ENCODE measurements around the gene SHC2. TPM values are rescaled to one million over a fixed set of nuclear protein-coding genes. Genes with fewer than 3 reads are reported as not detected.

The SHC2 gene
- total RNA-seq, 1 experiment from 2014 or later: 2.4 TPM

DNA sequence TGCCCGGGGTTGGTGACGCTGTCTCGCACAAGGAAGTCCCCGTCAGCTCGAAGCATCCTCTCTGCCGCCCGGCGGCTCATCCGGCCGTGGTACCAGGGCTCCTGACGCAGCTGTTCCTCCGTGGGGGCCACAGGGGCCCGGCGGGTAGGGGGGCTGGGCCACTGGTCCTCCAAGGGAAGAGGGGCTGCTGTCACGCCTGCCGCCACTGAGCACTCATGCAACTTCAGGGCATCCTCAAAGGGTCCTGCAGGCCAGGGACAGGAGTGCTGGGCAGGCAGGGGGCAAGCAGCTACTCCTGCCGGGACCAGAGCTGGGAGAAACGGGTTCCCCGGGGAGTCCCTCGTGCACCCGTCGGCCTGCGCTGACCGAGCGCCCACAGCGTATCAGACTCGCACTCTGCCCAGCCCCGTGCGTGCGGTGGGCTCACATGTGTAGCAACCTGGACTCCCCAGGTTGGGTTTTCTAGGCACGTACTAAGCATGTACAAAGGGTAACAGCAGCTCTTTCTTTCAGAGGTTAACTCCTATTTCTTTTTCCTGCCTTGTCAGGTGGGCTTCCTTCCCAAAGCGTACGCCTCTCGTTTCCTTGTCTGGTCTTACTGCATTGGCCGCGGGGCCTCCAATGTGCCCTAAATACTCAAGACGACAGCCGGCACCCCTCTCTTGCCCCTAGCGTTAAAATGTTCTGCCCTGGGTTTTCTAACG is 38.5 kb downstream of the SHC2 start:
- CTCF ChIA-PET: interaction anchor here (0.6 to 1.1 kb wide), 2 partner anchors 10 to 65 kb away, joined by 4 read pairs; no protein-coding TSS in a partner anchor
- Histone ChIP-seq H3K27me3 (replicated peaks; ENCODE audit: control insufficient read depth, insufficient read depth, low read length) (no peaks in the 10 kb centered on the region), H3K4me1 (no peaks in the 10 kb centered on the region), H3K9me3 (no peaks in the 10 kb centered on the region), H3K4me3 (ENCODE audit: low read depth, low read length) (no peak overlapping the region), H3K36me3 (ENCODE audit: control insufficient read depth, insufficient read depth, low read length) (no peaks in the 10 kb centered on the region)
- POLR2A ChIA-PET: no interaction called here
- no TSS peak for BruUV-seq (replicated peaks)
- no peaks in the 10 kb centered on the region for H3K9me3 Mint-ChIP-seq (ENCODE audit: unreplicated experiment)
- H3K27ac Mint-ChIP-seq (ENCODE audit: unreplicated experiment): no peak overlapping the region
- H3K27me3 Mint-ChIP-seq (ENCODE audit: insufficient read depth, unreplicated experiment): no peaks in the 10 kb centered on the region
- DNase-seq: no peak
- H3K36me3 Mint-ChIP-seq (ENCODE audit: insufficient read depth, unreplicated experiment): no peaks in the 10 kb centered on the region
- no peaks in the 10 kb centered on the region for H3K4me1 Mint-ChIP-seq (ENCODE audit: low read depth, unreplicated experiment)
- H3K4me3 Mint-ChIP-seq (ENCODE audit: unreplicated experiment): no peak overlapping the region
- intact Hi-C loops (cut with micrococcal nuclease; ENCODE audit: unreplicated experiment): no loop called here
- TF ChIP-seq CTCF (IDR thresholded peaks at IDR 0.05; ENCODE audit: insufficient read depth in 1 of 2, low read depth in 1 of 2, low read length in 1 of 2, severe bottlenecking in 1 of 2, unreplicated experiment in 1 of 2): no peak

DNA sequence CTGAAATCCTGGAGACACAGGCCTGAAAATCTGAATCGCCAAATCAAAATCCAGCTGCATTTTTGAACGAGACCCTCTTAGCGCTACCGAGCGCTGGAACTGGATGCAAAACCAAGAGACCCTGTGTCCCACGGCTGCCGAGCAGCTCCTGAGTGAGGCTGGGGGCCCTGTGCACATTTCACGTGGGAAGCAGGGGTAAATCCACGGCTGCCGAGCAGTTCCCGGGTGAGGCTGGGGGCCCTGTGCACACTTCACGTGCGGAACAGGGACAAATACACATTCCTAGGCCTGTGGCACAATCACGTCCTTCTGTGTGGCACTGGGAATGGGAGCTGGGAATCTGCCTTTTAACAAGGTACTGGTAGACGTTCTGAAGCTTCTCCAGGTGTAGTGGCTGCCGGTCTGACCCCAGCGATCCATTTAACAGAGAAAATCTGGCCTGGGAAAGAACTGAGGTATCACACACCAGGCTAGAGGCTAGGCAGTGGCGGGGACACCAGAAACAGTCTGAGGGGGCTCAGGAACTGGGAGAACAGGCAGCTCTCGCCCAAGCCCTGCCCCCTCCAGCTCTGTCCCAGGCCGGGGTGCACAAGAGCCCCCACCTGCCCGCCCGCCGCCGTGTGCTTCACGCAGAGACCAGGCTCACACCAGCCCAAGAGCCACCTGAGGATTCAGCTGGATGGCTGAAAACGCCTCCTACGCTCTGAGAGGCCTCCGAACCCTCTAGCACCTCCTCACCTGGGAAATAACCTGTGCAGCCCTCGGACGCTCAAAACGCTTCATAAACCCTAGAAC is 40.9 kb downstream of the SHC2 start:
- TF ChIP-seq CTCF (IDR thresholded peaks at IDR 0.05; ENCODE audit: insufficient read depth in 1 of 2, low read depth in 1 of 2, low read length in 1 of 2, severe bottlenecking in 1 of 2, unreplicated experiment in 1 of 2): no peak
- H3K27me3 ChIP-seq (replicated peaks; ENCODE audit: control insufficient read depth, insufficient read depth, low read length): no peaks in the 10 kb centered on the region
- Mint-ChIP-seq H3K4me3 (ENCODE audit: unreplicated experiment) (no peak overlapping the region), H3K9me3 (ENCODE audit: unreplicated experiment) (no peaks in the 10 kb centered on the region), H3K4me1 (ENCODE audit: low read depth, unreplicated experiment) (no peaks in the 10 kb centered on the region), H3K27me3 (ENCODE audit: insufficient read depth, unreplicated experiment) (no peaks in the 10 kb centered on the region), H3K36me3 (ENCODE audit: insufficient read depth, unreplicated experiment) (no peaks in the 10 kb centered on the region), H3K27ac (ENCODE audit: unreplicated experiment) (no peak overlapping the region)
- H3K9me3 ChIP-seq: no peaks in the 10 kb centered on the region
- CTCF ChIA-PET: no interaction called here
- BruUV-seq (replicated peaks): no TSS peak
- DNase-seq: no peak
- intact Hi-C loops (cut with micrococcal nuclease; ENCODE audit: unreplicated experiment): no loop called here
- H3K4me1 ChIP-seq: no peaks in the 10 kb centered on the region
- POLR2A ChIA-PET: no interaction called here
- no peak overlapping the region for H3K4me3 ChIP-seq (ENCODE audit: low read depth, low read length)
- H3K36me3 ChIP-seq (ENCODE audit: control insufficient read depth, insufficient read depth, low read length): no peaks in the 10 kb centered on the region

- POLR2A ChIA-PET: no interaction called here
Measured at GRCh38 chr19:418761-419671, 41.8 kb downstream of the SHC2 start.

More at GRCh38 chr19:418761-419671, 41.8 kb downstream of the SHC2 start:
- Mint-ChIP-seq H3K36me3 (ENCODE audit: insufficient read depth, unreplicated experiment) (no peaks in the 10 kb centered on the region), H3K9me3 (ENCODE audit: unreplicated experiment) (no peaks in the 10 kb centered on the region), H3K4me1 (ENCODE audit: low read depth, unreplicated experiment) (no peaks in the 10 kb centered on the region), H3K4me3 (ENCODE audit: unreplicated experiment) (no peak overlapping the region), H3K27ac (ENCODE audit: unreplicated experiment) (no peak overlapping the region), H3K27me3 (ENCODE audit: insufficient read depth, unreplicated experiment) (no peaks in the 10 kb centered on the region)
- no peak for DNase-seq
- no peak for TF ChIP-seq CTCF (IDR thresholded peaks at IDR 0.05; ENCODE audit: insufficient read depth in 1 of 2, low read depth in 1 of 2, low read length in 1 of 2, severe bottlenecking in 1 of 2, unreplicated experiment in 1 of 2)
- BruUV-seq (replicated peaks): no TSS peak
- Histone ChIP-seq H3K9me3 (no peaks in the 10 kb centered on the region), H3K27me3 (replicated peaks; ENCODE audit: control insufficient read depth, insufficient read depth, low read length) (no peaks in the 10 kb centered on the region), H3K4me1 (no peaks in the 10 kb centered on the region), H3K4me3 (ENCODE audit: low read depth, low read length) (no peak overlapping the region), H3K36me3 (ENCODE audit: control insufficient read depth, insufficient read depth, low read length) (no peaks in the 10 kb centered on the region)
- intact Hi-C loops (cut with micrococcal nuclease; ENCODE audit: unreplicated experiment): no loop called here
- CTCF ChIA-PET: no interaction called here
